ENCODE results near the gene PGLYRP3.

GRCh38 chr1:153355445-153356071 lies 42.8 kb upstream of the PGLYRP3 start:
- TF ChIP-seq CTCF (IDR thresholded peaks at IDR 0.05; ENCODE audit: insufficient read depth, low read depth, low read length) (peak; percentile 24), EZH2 (IDR thresholded peaks at IDR 0.05; ENCODE audit: insufficient read depth, low read length) (no peak)
